ENCODE measurements around the gene ATF3.
"Not testable (repeated sequence)": the region's sequence is repeated elsewhere in the genome, so short reads cannot be mapped to it uniquely, and the experiment has no call there.

GRCh38 chr1:212658250-212658649 lies 49.7 kb downstream of the ATF3 start:
- TF ChIP-seq CTCF (IDR thresholded peaks at IDR 0.05; ENCODE audit: low read depth, low read length, poor library complexity, severe bottlenecking); EZH2phosphoT487 (IDR thresholded peaks at IDR 0.05; ENCODE audit: borderline replicate concordance, low read length): not testable (repeated sequence)
